DMS114 treated with DMSO at 0.1 percent for 48 hours (cell line): Measurements from ENCODE around the gene OGN.

Source experiments
- DNase-seq: peaks from one replicate; lab custom pipeline; 2025; ENCODE audit not compliant: unreplicated experiment; lab: John Stamatoyannopoulos, UW

Gene OGN

GRCh38 chr9:92349771-92350739 is 54.3 kb downstream of the OGN start:
- no peak for DNase-seq

GRCh38 chr9:92345582-92345981 is 58.8 kb downstream of the OGN start:
- no peak for DNase-seq

DNA sequence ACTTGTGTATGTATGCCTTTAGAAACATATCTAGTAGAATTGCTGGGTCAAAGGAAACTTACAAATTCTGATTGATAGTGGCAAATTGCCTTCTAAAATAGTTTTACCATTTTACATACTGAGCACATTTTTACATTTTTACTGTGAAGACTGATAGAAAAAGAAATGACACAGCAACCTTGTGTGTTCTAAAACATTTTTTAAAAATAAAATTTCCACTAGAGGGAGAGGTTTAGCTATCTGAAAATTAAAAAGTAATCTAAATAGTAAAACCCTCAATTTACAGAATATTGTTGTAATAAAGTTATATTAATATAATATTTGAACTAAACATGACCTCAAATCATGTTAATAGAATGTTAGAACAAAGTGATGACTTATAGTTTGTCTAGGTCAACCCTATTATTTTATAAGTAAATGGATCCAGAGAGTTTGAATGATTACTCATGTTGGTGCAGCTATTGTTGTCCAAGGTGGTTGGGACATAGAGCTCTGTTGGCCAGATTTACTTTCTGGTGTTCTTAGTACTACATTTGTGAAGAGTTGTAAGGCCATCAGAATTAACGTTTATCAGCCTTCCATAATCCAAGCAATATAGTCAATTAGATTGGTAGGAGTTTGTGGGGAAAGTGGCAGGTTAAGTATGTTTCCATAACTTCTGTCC is 61.4 kb downstream of the OGN start:
- no peak for DNase-seq

GRCh38 chr9:92341578-92341977 is 62.8 kb downstream of the OGN start:
- DNase-seq, result no peak

- no peak for DNase-seq
Observed at GRCh38 chr9:92333282-92333634, 71.1 kb downstream of the OGN start.
